Upper lobe of left lung (tissue), 6 donors: Measurements from ENCODE around the gene CAPZB. TPM values are rescaled to one million over a fixed set of nuclear protein-coding genes. Genes with fewer than 3 reads are reported as not detected.
A peak's percentile ranks its signal among the peaks of the same experiment; 100 is the strongest.

Experiments used
- ATAC-seq, 2 donors: fragments of 200-7000 bp; cut with Tn5 transposase; one replicate each; pipeline ENCODE4 v1.9.1; 2022; ENCODE audit warnings: mild to moderate bottlenecking in 2 of 2, moderate library complexity in 2 of 2; ENCODE audit not compliant: low FRiP score in 2 of 2
- DNase-seq, 2 donors: peaks; one replicate each; pipeline ENCODE4 v3.0.0-alpha.2; 2019 to 2020
- H3K27ac ChIP-seq, 4 donors: fragments of 200-600 bp; sonication (generic); one replicate each; pipeline ENCODE4 v1.5.1; 2016 to 2019
- H3K27me3 ChIP-seq, 4 donors: fragments of 200-600 bp; sonication (generic); one replicate each; pipeline ENCODE4 v1.5.1; 2017 to 2019
- H3K36me3 ChIP-seq, 4 donors: fragments of 200-600 bp; sonication (generic); one replicate each; pipeline ENCODE4 v1.5.1; 2016 to 2019
- H3K4me1 ChIP-seq, 4 donors: fragments of 200-600 bp; sonication (generic); one replicate each; pipeline ENCODE4 v1.5.1; 2018 to 2019
- H3K4me3 ChIP-seq, 4 donors: fragments of 200-600 bp; sonication (generic); one replicate each; pipeline ENCODE4 v1.5.1; 2017 to 2019; ENCODE audit warnings: mild to moderate bottlenecking in 2 of 4, moderate library complexity in 1 of 4
- H3K9me3 ChIP-seq, 4 donors: fragments of 200-600 bp; sonication (generic); one replicate each; pipeline ENCODE4 v1.5.1; 2018 to 2019
- EP300 ChIP-seq, 4 donors: sonication (generic); formaldehyde crosslinking; IDR thresholded peaks; one replicate each; pipeline ENCODE4 v1.5.1; 2017; ENCODE audit warnings: antibody characterized with exemption in 4 of 4, control low read depth in 2 of 4
- POLR2A ChIP-seq, 4 donors: fragments of 450-650 bp; IDR thresholded peaks; one replicate each; pipeline ENCODE4 v1.5.1; 2016 to 2017; ENCODE audit warnings: antibody characterized with exemption in 4 of 4, mild to moderate bottlenecking in 2 of 4
- POLR2AphosphoS5 ChIP-seq, 2 donors: sonication (generic); formaldehyde crosslinking; IDR thresholded peaks; one replicate each; pipeline ENCODE4 v1.5.1; 2017; ENCODE audit warnings: antibody characterized with exemption in 2 of 2
- WGBS, 2 donors: methylation state at CpG; one replicate each; pipeline ENCODE4 v1.1.5; 2017 to 2018; 5-methylcytosine and 5-hydroxymethylcytosine counted together
- total RNA-seq, 6 donors: library from RNA; depleted of rRNA in 4 of 6; stranded (reverse); fragments of >200 nt in 4 of 6; gene quantifications; one replicate each; pipeline versions ENCODE4 v1.1.0 to v1.2.1, GENCODE V29; 2016 to 2021
- TF ChIP-seq, protein P1 (sequence below), 6 experiments: fragments of 450-650 bp in 4 of 6; fragments of 200-600 bp in 2 of 6; sonication (generic) in 2 of 6; IDR thresholded peaks; one replicate each; pipeline ENCODE4 v1.5.1; 2016 to 2019; ENCODE audit warnings: antibody characterized with exemption in 6 of 6
- donor health status: DM: no; HTN: no; CAD: no; lungs with moderate emphysema.
- donor health status: DM: no; HTN: yes; CAD: no; lungs with severe emphysema.

The CAPZB gene
- 100 to 1,000 TPM in 5 of 6 donors, 10 to 100 TPM in 1; 96.4 to 303 (median 144) TPM for total RNA-seq

GRCh38 chr1:19485362-19486187 is at the start of gene CAPZB:
Gene CAPZB, minus strand, starts transcription at chr1:19485539. Its CDS starts 101 bp downstream, at chr1:19485438.
- peak in 1 of 2 donors; percentile 71 for TF ChIP-seq POLR2AphosphoS5 (IDR thresholded peaks at IDR 0.05)
- TF ChIP-seq POLR2A (IDR thresholded peaks at IDR 0.05) = peak in 3 of 4 donors; percentile 59 to 89 (median 85)
- TF ChIP-seq EP300 (IDR thresholded peaks at IDR 0.05) = no peak
- TF ChIP-seq, protein P1, sequence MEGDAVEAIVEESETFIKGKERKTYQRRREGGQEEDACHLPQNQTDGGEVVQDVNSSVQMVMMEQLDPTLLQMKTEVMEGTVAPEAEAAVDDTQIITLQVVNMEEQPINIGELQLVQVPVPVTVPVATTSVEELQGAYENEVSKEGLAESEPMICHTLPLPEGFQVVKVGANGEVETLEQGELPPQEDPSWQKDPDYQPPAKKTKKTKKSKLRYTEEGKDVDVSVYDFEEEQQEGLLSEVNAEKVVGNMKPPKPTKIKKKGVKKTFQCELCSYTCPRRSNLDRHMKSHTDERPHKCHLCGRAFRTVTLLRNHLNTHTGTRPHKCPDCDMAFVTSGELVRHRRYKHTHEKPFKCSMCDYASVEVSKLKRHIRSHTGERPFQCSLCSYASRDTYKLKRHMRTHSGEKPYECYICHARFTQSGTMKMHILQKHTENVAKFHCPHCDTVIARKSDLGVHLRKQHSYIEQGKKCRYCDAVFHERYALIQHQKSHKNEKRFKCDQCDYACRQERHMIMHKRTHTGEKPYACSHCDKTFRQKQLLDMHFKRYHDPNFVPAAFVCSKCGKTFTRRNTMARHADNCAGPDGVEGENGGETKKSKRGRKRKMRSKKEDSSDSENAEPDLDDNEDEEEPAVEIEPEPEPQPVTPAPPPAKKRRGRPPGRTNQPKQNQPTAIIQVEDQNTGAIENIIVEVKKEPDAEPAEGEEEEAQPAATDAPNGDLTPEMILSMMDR (IDR thresholded peaks at IDR 0.05) = peak in 1 of 6 experiments; percentile 38
- peaks cover 54 to 64% (median 57%) of the 10 kb centered on the region in 4 donors for H3K4me1 ChIP-seq
- H3K36me3 ChIP-seq = peaks cover 0 to 7% (median 0%) of the 10 kb centered on the region in 4 donors
- peak within 1 kb of the TSS; percentile 97 to 99 (median 98) for H3K27ac ChIP-seq
- peak within 1 kb of the TSS; percentile 91 to 98 (median 94) for H3K4me3 ChIP-seq
- peak; percentile 92 to 94 for ATAC-seq
- 0% methylated on average over 1 of the region's 106 CpGs; no CpG with 5 or more reads in 1 of the 2 donors for WGBS, 2 donors
- DNase-seq = peak; percentile 93 to 99
- no peaks in the 10 kb centered on the region for H3K9me3 ChIP-seq
- H3K27me3 ChIP-seq = no peaks in the 10 kb centered on the region

DNA sequence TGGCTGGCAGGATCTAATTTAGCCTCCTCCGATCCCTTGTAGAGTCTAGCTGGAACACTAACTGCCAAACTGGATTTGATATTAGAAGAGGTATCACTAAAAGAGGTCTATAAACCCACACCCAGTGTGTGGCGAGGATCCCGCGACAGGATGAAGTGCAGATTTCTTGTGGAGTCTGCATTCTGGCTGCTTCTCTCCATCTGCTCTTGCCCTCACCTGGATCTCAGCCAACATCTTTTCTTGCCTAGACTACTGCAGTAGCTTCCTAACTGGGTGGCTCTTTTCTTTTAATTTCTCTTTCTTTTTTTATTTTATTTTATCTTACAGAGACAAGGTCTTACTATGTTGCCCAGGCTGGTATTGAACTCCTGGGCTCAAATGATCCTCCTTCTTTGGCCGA is 48.9 kb upstream of the CAPZB start:
- no peaks in the 10 kb centered on the region for H3K36me3 ChIP-seq
- TF ChIP-seq EP300 (IDR thresholded peaks at IDR 0.05) (no peak), POLR2AphosphoS5 (IDR thresholded peaks at IDR 0.05) (no peak), POLR2A (IDR thresholded peaks at IDR 0.05) (no peak)
- TF ChIP-seq, protein P1 (IDR thresholded peaks at IDR 0.05) = no peak
- no peak for ATAC-seq
- WGBS, 2 donors = 89 to 98% methylated on average over 5 of the region's 5 CpGs
- H3K4me1 ChIP-seq = no peaks in the 10 kb centered on the region
- DNase-seq = no peak
- H3K27me3 ChIP-seq = no peaks in the 10 kb centered on the region
- H3K9me3 ChIP-seq = peaks cover 0 to 5% (median 2%) of the 10 kb centered on the region in 4 donors
- no peak overlapping the region for H3K27ac ChIP-seq
- H3K4me3 ChIP-seq = no peak overlapping the region

GRCh38 chr1:19533626-19534025 is 48.3 kb upstream of the CAPZB start:
- Histone ChIP-seq H3K4me1 (no peaks in the 10 kb centered on the region), H3K36me3 (no peaks in the 10 kb centered on the region), H3K27ac (no peak overlapping the region), H3K27me3 (no peaks in the 10 kb centered on the region), H3K4me3 (no peak overlapping the region), H3K9me3 (peaks cover 0 to 5% (median 2%) of the 10 kb centered on the region in 4 donors)
- DNase-seq = peak in 1 of 2 donors; percentile 26
- peak in 1 of 2 donors; percentile 68 for ATAC-seq
- 51 to 60% methylated on average over 7 of the region's 7 CpGs for WGBS, 2 donors
- TF ChIP-seq POLR2A (IDR thresholded peaks at IDR 0.05) (no peak), POLR2AphosphoS5 (IDR thresholded peaks at IDR 0.05) (no peak), EP300 (IDR thresholded peaks at IDR 0.05) (no peak)
- TF ChIP-seq, protein P1 (IDR thresholded peaks at IDR 0.05) = no peak

DNA sequence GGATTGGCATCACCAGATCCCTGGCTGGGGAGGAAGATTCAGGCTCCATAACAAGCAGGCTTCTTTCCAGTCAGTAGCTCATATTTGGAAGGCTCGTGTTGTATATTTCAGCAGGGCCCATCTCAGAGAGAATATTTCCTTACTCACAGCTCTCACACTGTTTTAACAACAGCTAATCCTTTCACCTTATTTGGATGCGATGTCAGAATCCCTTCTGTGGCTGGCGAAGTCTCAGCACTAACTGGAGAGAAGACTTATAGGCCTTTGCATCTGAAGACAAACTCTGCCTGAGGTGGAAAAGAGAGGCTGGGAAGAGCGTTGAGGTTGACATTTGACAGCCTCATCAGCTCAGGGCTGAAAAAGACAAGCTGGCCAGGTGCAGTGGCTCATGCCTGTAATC is 47.2 kb upstream of the CAPZB start:
- Histone ChIP-seq H3K36me3 (no peaks in the 10 kb centered on the region), H3K27me3 (no peaks in the 10 kb centered on the region), H3K4me3 (no peak overlapping the region), H3K27ac (no peak overlapping the region), H3K9me3 (peaks cover 0 to 5% (median 2%) of the 10 kb centered on the region in 4 donors), H3K4me1 (no peaks in the 10 kb centered on the region)
- TF ChIP-seq, protein P1 (IDR thresholded peaks at IDR 0.05) = no peak
- no peak for TF ChIP-seq EP300 (IDR thresholded peaks at IDR 0.05)
- no peak for TF ChIP-seq POLR2AphosphoS5 (IDR thresholded peaks at IDR 0.05)
- TF ChIP-seq POLR2A (IDR thresholded peaks at IDR 0.05) = no peak
- no peak for ATAC-seq
- DNase-seq = no peak
- 84 to 85% methylated on average over 4 of the region's 4 CpGs for WGBS, 2 donors
